NOMO-1 treated with DMSO at 0.1 percent for 48 hours (cell line): Measurements from ENCODE around the gene UNC5CL.

Experiments
- DNase-seq: peaks from one replicate; lab custom pipeline; 2025; ENCODE audit not compliant: unreplicated experiment; lab: John Stamatoyannopoulos, UW

Gene UNC5CL

DNA sequence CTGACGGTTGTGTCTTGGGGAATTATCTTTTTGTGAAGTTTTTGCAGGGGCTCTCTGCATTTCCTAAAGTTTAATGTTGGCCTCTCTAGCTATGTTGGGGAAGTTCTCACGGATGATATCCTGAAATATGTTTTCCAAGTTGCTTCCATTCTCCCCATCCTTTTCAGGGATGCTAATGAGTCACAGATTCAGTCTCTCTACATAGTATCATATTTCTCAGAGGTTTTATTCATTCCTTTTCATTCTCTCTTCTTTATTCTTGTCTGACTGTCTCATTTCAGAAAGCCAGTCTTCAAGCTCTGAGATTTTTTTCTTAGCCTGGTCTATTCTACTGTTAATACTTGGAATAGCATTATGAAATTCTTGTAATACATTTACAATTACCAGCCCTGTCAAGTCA is 61.3 kb downstream of the UNC5CL start:
- DNase-seq, result no peak

DNA sequence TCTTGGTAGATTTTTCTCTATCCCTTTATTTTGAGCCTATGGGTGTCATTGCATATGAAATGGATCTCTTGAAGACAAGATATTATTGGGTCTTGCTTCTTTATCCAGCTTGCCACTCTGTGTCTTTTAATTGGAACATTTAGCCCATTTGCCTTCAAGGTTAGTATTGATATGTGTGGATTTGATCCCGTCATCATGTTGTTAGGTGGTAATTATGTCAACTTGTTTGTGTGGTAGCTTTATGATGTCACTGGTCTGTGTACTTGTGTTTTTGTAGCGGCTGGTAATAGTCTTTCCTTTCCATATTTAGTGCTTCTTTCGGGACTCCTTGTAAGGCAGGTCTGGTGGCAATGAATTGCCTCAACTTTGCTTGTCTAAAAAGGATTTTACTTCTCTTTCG is 61.9 kb downstream of the UNC5CL start:
- no peak for DNase-seq
